GM19467 (cell line): ENCODE measurements around the gene DOCK9.
"Not testable (repeated sequence)": the region's sequence is repeated elsewhere in the genome, so short reads cannot be mapped to it uniquely, and the experiment has no call there.

Experiments used
- ATAC-seq: cut with Tn5 transposase; IDR thresholded peaks from one replicate; pipeline ENCODE4 v1.9.1; 2021; ENCODE audit warnings: mild to moderate bottlenecking, moderate library complexity; ENCODE audit not compliant: unreplicated experiment

Gene DOCK9

GRCh38 chr13:98754468-98754867, 223.4 kb downstream of the DOCK9 start:
- not testable (repeated sequence) for ATAC-seq

- no peak for ATAC-seq
Observed at GRCh38 chr13:98752467-98753290, 225.2 kb downstream of the DOCK9 start, which contains the start of gene SLC15A1. Gene SLC15A1, minus strand, starts transcription at chr13:98752672. Its CDS starts 74 bp downstream, at chr13:98752598.

GRCh38 chr13:98751861-98752466, 225.9 kb downstream of the DOCK9 start:
- no peak for ATAC-seq

GRCh38 chr13:98751367-98751782, 226.5 kb downstream of the DOCK9 start:
- ATAC-seq = no peak

GRCh38 chr13:98749501-98749900, 228.4 kb downstream of the DOCK9 start:
- no peak for ATAC-seq

GRCh38 chr13:98746968-98747367, 230.9 kb downstream of the DOCK9 start:
- ATAC-seq = no peak
